SK-N-SH (cell line): ENCODE results near the gene THBD. TPM values are rescaled to one million over a fixed set of nuclear protein-coding genes. Genes with fewer than 3 reads are reported as not detected.

Source experiments
- CTCF ChIA-PET: fragments of 300-600, 350-600 bp; formaldehyde crosslinking; extraction: SDS; loops from one replicate; lab custom pipeline; 2021; lab: Yijun Ruan, JAX
- POLR2A ChIA-PET: fragments of 350-600 bp; sonication (Branson Sonifier 250); formaldehyde crosslinking; extraction: SDS; loops from one replicate; lab custom pipeline; 2020; ENCODE audit warnings: antibody characterized with exemption, inconsistent platforms; lab: Yijun Ruan, JAX
- DNase-seq: peaks from one replicate; pipeline ENCODE4 v3.0.0; 2012
- H2AFZ ChIP-seq: fragments of 200-600 bp; sonication (generic); 2 replicates; pipeline ENCODE4 v1.8.1; 2016; ENCODE audit warnings: antibody characterized with exemption, mild to moderate bottlenecking, low read depth
- H3F3A ChIP-seq: fragments of 200-600 bp; sonication (generic); replicated peaks from 2 replicates; pipeline ENCODE3; 2016; ENCODE audit warnings: antibody characterized with exemption, mild to moderate bottlenecking; ENCODE audit not compliant: insufficient read depth
- H3K27ac ChIP-seq, 2 experiments: fragments of 200-500 bp in 1 of 2; fragments of 200-600 bp in 1 of 2; sonication (Bioruptor generic) in 1 of 2; sonication (generic), shearing (Covaris generic) in 1 of 2; 2 replicates each; pipeline versions ENCODE4 v1.5.1 to v1.6.1; 2014 to 2016; ENCODE audit warnings: low read depth in 2 of 2, inconsistent platforms in 1 of 2, low read length in 1 of 2, mild to moderate bottlenecking in 1 of 2, mixed read lengths in 1 of 2
- H3K27me3 ChIP-seq: fragments of 200-600 bp; sonication (generic), shearing (Covaris generic); 2 replicates; pipeline ENCODE4 v1.6.1; 2016; ENCODE audit warnings: mixed run types; ENCODE audit not compliant: insufficient read depth
- H3K36me3 ChIP-seq, 2 experiments: fragments of 200-500 bp in 1 of 2; fragments of 200-600 bp in 1 of 2; sonication (Bioruptor generic) in 1 of 2; sonication (generic) in 1 of 2; replicated peaks in 1 of 2; 2 replicates each; pipeline versions ENCODE3 to v1.5.1; 2014 to 2016; ENCODE audit warnings: low read length in 1 of 2, mild to moderate bottlenecking in 1 of 2; ENCODE audit not compliant: insufficient read depth in 2 of 2, control insufficient read depth in 1 of 2
- H3K4me1 ChIP-seq, 2 experiments: fragments of 200-500 bp in 1 of 2; fragments of 200-600 bp in 1 of 2; sonication (Bioruptor generic) in 1 of 2; sonication (generic), shearing (Covaris generic) in 1 of 2; 2 replicates each; pipeline versions ENCODE4 v1.5.1 to v1.6.1; 2014 to 2016; ENCODE audit warnings: low read depth in 1 of 2, low read length in 1 of 2, mixed run types in 1 of 2; ENCODE audit not compliant: insufficient read depth in 2 of 2, control insufficient read depth in 1 of 2
- H3K4me2 ChIP-seq: fragments of 200-600 bp; sonication (generic), shearing (Covaris generic); 2 replicates; pipeline ENCODE4 v1.6.1; 2017; ENCODE audit warnings: mixed run types
- H3K4me3 ChIP-seq, 2 experiments: fragments of 200-500 bp in 1 of 2; fragments of 200-600 bp in 1 of 2; sonication (Bioruptor generic) in 1 of 2; sonication (generic), shearing (Covaris generic) in 1 of 2; 2 replicates each; pipeline versions ENCODE4 v1.5.1 to v1.8.1; 2014 to 2016; ENCODE audit warnings: low read depth in 2 of 2, inconsistent platforms in 1 of 2, low read length in 1 of 2, mild to moderate bottlenecking in 1 of 2, mixed read lengths in 1 of 2, moderate library complexity in 1 of 2
- H3K79me2 ChIP-seq: fragments of 200-600 bp; sonication (generic); 2 replicates; pipeline ENCODE4 v1.8.1; 2017; ENCODE audit warnings: mild to moderate bottlenecking; ENCODE audit not compliant: insufficient read depth
- H3K9ac ChIP-seq: fragments of 200-600 bp; sonication (generic); 2 replicates; pipeline ENCODE4 v1.6.1; 2017; ENCODE audit warnings: mixed run types
- H3K9me2 ChIP-seq: fragments of 200-600 bp; sonication (generic); 2 replicates; pipeline ENCODE4 v1.6.1; 2017; ENCODE audit warnings: mixed run types
- H3K9me3 ChIP-seq: fragments of 200-600 bp; sonication (generic); 2 replicates; pipeline ENCODE4 v1.6.1; 2017; ENCODE audit warnings: mixed run types, mild to moderate bottlenecking, moderate library complexity
- H4K20me1 ChIP-seq: fragments of 200-600 bp; sonication (generic); 2 replicates; pipeline ENCODE4 v1.6.1; 2017; ENCODE audit warnings: mild to moderate bottlenecking, mixed run types; ENCODE audit not compliant: insufficient read depth
- CHD2 ChIP-seq: fragments of 150-350 bp; IDR thresholded peaks from 2 replicates; pipeline ENCODE4 v1.6.1; 2018; ENCODE audit warnings: low read length; ENCODE audit not compliant: partially characterized antibody
- EP300 ChIP-seq, 2 experiments: IDR thresholded peaks; 2 replicates each; pipeline versions ENCODE4 v1.4.0 to v1.6.1; 2012; ENCODE audit warnings: borderline replicate concordance in 1 of 2, low read depth in 1 of 2, low read length in 1 of 2
- FOXM1 ChIP-seq: IDR thresholded peaks from 2 replicates; pipeline ENCODE4 v1.4.0; 2012; ENCODE audit warnings: low read depth, mild to moderate bottlenecking
- PBX3 ChIP-seq: IDR thresholded peaks from 2 replicates; pipeline ENCODE4; 2012
- POLR2AphosphoS5 ChIP-seq: IDR thresholded peaks from 2 replicates; pipeline ENCODE4 v1.6.1; 2012; ENCODE audit warnings: low read depth, low read length
- RCOR1 ChIP-seq: fragments of 150-350 bp; IDR thresholded peaks from 2 replicates; pipeline ENCODE4 v1.6.1; 2017; ENCODE audit warnings: antibody characterized with exemption, low read length
- RXRA ChIP-seq: IDR thresholded peaks from 2 replicates; pipeline ENCODE4 v1.4.0; 2012; ENCODE audit warnings: low read depth, mild to moderate bottlenecking, borderline replicate concordance
- SIN3A ChIP-seq: IDR thresholded peaks from 2 replicates; pipeline ENCODE4 v1.6.1; 2012; ENCODE audit warnings: low read depth, mild to moderate bottlenecking, low read length, moderate library complexity, borderline replicate concordance
- TCF12 ChIP-seq: IDR thresholded peaks from 2 replicates; pipeline ENCODE4 v1.4.0; 2012
- TEAD4 ChIP-seq: IDR thresholded peaks from 2 replicates; pipeline ENCODE4 v1.4.0; 2012; ENCODE audit warnings: mild to moderate bottlenecking, borderline replicate concordance; ENCODE audit not compliant: insufficient read depth
- YY1 ChIP-seq: IDR thresholded peaks from 2 replicates; pipeline ENCODE4 v1.4.0; 2012; ENCODE audit warnings: low read depth, mild to moderate bottlenecking
- WGBS: methylation state at CpG from one replicate; pipeline ENCODE4 v1.1.6; 2017; ENCODE audit warnings: low lambda C conversion rate; 5-methylcytosine and 5-hydroxymethylcytosine counted together
- polyA plus RNA-seq, 3 experiments: library from polyadenylated mRNA; depleted of rRNA; stranded (reverse); fragments of >200 nt; gene quantifications; 2 replicates each; pipeline ENCODE4 v1.2.3, GENCODE V29; 2012
- TF ChIP-seq, protein P1 (sequence below): fragments of 200-600 bp; sonication (generic); IDR thresholded peaks from 2 replicates; pipeline ENCODE4 v1.6.1; 2017; ENCODE audit warnings: antibody characterized with exemption, mild to moderate bottlenecking, moderate library complexity

THBD gene
- polyA plus RNA-seq, 1 of the 3 experiments (the other 2 are of a cell fraction) = 0.33 TPM

DNA sequence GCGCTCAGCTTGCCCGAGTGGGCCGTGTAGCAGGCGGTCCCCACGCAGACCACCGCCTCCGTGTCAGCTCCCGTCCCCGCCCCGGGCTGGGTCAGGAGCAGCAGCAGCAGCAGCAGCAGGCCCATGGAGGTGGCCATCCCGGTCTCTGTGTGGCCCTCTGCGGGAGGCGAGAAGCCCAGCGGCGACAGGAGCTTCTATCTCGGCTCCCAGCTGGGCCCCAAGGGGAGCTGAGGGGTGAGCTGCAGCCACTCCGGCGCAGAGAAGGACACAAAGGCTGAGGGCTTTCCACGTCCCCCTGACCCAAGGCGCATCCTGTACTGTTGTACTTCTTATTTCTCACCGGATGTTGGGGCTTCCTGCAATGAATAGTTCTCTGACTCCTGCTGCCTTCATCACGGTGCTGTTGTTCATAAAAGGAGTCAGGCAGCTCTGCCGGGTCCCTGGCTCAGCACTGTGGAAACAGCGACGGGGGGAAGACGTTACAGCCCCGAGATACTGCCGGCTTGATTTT lies 36.6 kb upstream of the THBD start, which contains the start of gene CD93:
Gene CD93 (minus strand): TSS at position 269 of the 511 bp plus-strand sequence. CDS start 132 bp downstream, at position 137.
- POLR2A ChIA-PET = no interaction called here
- Histone ChIP-seq H3K9ac (no peak within 1 kb of the TSS), H4K20me1 (no peaks in the 10 kb centered on the region), H2AFZ (no peak within 1 kb of the TSS), H3K4me3 (no peak within 1 kb of the TSS), H3K36me3 (no peaks in the 10 kb centered on the region), H3K27me3 (peaks cover 54% of the 10 kb centered on the region), H3K79me2 (no peaks in the 10 kb centered on the region), H3F3A (no peaks in the 10 kb centered on the region), H3K27ac (no peak within 1 kb of the TSS), H3K9me2 (no peaks in the 10 kb centered on the region), H3K4me2 (no peak within 1 kb of the TSS), H3K4me1 (no peaks in the 10 kb centered on the region), H3K9me3 (no peaks in the 10 kb centered on the region)
- TF ChIP-seq, protein P1, sequence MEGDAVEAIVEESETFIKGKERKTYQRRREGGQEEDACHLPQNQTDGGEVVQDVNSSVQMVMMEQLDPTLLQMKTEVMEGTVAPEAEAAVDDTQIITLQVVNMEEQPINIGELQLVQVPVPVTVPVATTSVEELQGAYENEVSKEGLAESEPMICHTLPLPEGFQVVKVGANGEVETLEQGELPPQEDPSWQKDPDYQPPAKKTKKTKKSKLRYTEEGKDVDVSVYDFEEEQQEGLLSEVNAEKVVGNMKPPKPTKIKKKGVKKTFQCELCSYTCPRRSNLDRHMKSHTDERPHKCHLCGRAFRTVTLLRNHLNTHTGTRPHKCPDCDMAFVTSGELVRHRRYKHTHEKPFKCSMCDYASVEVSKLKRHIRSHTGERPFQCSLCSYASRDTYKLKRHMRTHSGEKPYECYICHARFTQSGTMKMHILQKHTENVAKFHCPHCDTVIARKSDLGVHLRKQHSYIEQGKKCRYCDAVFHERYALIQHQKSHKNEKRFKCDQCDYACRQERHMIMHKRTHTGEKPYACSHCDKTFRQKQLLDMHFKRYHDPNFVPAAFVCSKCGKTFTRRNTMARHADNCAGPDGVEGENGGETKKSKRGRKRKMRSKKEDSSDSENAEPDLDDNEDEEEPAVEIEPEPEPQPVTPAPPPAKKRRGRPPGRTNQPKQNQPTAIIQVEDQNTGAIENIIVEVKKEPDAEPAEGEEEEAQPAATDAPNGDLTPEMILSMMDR = no peak
- TF ChIP-seq FOXM1 (no peak), POLR2AphosphoS5 (no peak), EP300 (IDR thresholded peaks at IDR 0.05; ENCODE audit: borderline replicate concordance in 1 of 2, low read depth in 1 of 2, low read length in 1 of 2) (no peak), TEAD4 (no peak), CHD2 (no peak), RXRA (no peak), YY1 (no peak), TCF12 (no peak), RCOR1 (no peak), SIN3A (no peak), PBX3 (no peak)
- no peak for DNase-seq
- CTCF ChIA-PET = no interaction called here
- WGBS = 43% methylated on average over 15 of the region's 28 CpGs

DNA sequence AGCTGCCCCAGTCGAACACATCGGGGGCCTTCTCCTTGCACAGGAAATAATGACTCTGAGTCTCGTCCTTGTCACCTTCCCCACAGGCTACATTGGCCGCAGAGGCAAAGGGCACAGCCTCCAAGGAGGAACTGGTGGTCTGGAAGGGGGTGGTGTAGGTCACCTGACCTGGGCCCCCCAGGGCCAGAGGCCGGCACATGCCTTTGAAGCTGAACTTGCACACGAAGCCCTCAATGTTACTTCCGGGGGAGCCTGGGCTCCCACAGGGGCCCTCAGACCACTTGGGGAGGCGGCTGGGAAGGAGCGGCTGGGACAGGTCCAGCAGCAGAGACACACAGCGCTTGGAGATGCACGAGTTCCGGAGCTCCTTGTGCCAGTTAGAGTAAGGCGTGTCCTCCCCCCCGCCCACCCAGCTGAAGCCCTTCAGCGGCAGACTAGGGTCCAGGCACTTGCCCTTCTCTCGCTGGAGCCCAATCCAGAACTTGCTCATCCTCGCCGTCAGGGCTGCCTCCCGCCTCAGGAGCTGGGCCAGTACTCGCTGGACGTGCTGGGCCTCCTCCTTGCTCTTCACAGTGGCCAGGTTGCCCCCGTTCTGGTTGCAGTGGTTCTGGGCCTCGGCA lies 36.1 kb upstream of the THBD start:
- no peaks in the 10 kb centered on the region for H3K9me3 ChIP-seq
- H3K9me2 ChIP-seq = no peaks in the 10 kb centered on the region
- DNase-seq = no peak
- CTCF ChIA-PET = no interaction called here
- POLR2A ChIA-PET = no interaction called here
- H3K27me3 ChIP-seq = peaks cover 56% of the 10 kb centered on the region
- H3K4me2 ChIP-seq = no peak overlapping the region
- TF ChIP-seq PBX3 (no peak), FOXM1 (no peak)
- 20% methylated on average over 4 of the region's 23 CpGs for WGBS
- no peaks in the 10 kb centered on the region for H3F3A ChIP-seq
- no peaks in the 10 kb centered on the region for H3K36me3 ChIP-seq
- no peaks in the 10 kb centered on the region for H3K4me1 ChIP-seq
- no peak overlapping the region for H3K4me3 ChIP-seq
- H3K9ac ChIP-seq = no peak overlapping the region
- H4K20me1 ChIP-seq = no peaks in the 10 kb centered on the region
- no peak overlapping the region for H3K27ac ChIP-seq
- H2AFZ ChIP-seq = no peak overlapping the region
- no peaks in the 10 kb centered on the region for H3K79me2 ChIP-seq
